ENCODE results near the gene SLC7A5.

The SLC7A5 gene

GRCh38 chr16:87842209-87842869 is 27.0 kb downstream of the SLC7A5 start:
- H3K36me3 ChIP-seq (ENCODE audit: control insufficient read depth, insufficient read depth, low read length), result peaks cover 55% of the 10 kb centered on the region
- DNase-seq (ENCODE audit: extremely low read depth, insufficient read length), result no peak
- no peaks in the 10 kb centered on the region for H3K27me3 ChIP-seq (replicated peaks; ENCODE audit: control insufficient read depth, insufficient read depth, low read length)
- TF ChIP-seq CTCF (IDR thresholded peaks at IDR 0.05; ENCODE audit: insufficient read depth, low read length, poor library complexity, severe bottlenecking), result no peak
- H3K4me3 ChIP-seq (replicated peaks; ENCODE audit: low read depth, low read length), result no peak overlapping the region

GRCh38 chr16:87841340-87842208 is 27.7 kb downstream of the SLC7A5 start:
- H3K4me3 ChIP-seq (replicated peaks; ENCODE audit: low read depth, low read length), result no peak overlapping the region
- no peak for TF ChIP-seq CTCF (IDR thresholded peaks at IDR 0.05; ENCODE audit: insufficient read depth, low read length, poor library complexity, severe bottlenecking)
- DNase-seq (ENCODE audit: extremely low read depth, insufficient read length), result no peak
- no peaks in the 10 kb centered on the region for H3K27me3 ChIP-seq (replicated peaks; ENCODE audit: control insufficient read depth, insufficient read depth, low read length)
- H3K36me3 ChIP-seq (ENCODE audit: control insufficient read depth, insufficient read depth, low read length), result peaks cover 54% of the 10 kb centered on the region

GRCh38 chr16:87840271-87840978 is 28.9 kb downstream of the SLC7A5 start:
- Histone ChIP-seq H3K36me3 (ENCODE audit: control insufficient read depth, insufficient read depth, low read length) (peaks cover 58% of the 10 kb centered on the region), H3K27me3 (replicated peaks; ENCODE audit: control insufficient read depth, insufficient read depth, low read length) (no peaks in the 10 kb centered on the region), H3K4me3 (replicated peaks; ENCODE audit: low read depth, low read length) (no peak overlapping the region)
- no peak for TF ChIP-seq CTCF (IDR thresholded peaks at IDR 0.05; ENCODE audit: insufficient read depth, low read length, poor library complexity, severe bottlenecking)
- no peak for DNase-seq (ENCODE audit: extremely low read depth, insufficient read length)

GRCh38 chr16:87839542-87840270 is 29.6 kb downstream of the SLC7A5 start:
- Histone ChIP-seq H3K27me3 (replicated peaks; ENCODE audit: control insufficient read depth, insufficient read depth, low read length) (no peaks in the 10 kb centered on the region), H3K4me3 (replicated peaks; ENCODE audit: low read depth, low read length) (no peak overlapping the region), H3K36me3 (ENCODE audit: control insufficient read depth, insufficient read depth, low read length) (peaks cover 57% of the 10 kb centered on the region)
- no peak for DNase-seq (ENCODE audit: extremely low read depth, insufficient read length)
- no peak for TF ChIP-seq CTCF (IDR thresholded peaks at IDR 0.05; ENCODE audit: insufficient read depth, low read length, poor library complexity, severe bottlenecking)
